Psoas muscle (tissue), 8 donors: Measurements from ENCODE around the gene CEP85L. TPM values are rescaled to one million over a fixed set of nuclear protein-coding genes. Genes with fewer than 3 reads are reported as not detected.

ENCODE experiments used
- ATAC-seq, 4 donors: fragments of 200-7000 bp; cut with Tn5 transposase; one replicate each; pipeline ENCODE4 v1.9.1; 2020; ENCODE audit warnings: moderate library complexity in 3 of 4, mild to moderate bottlenecking in 2 of 4
- DNase-seq, 2 donors: peaks; one replicate each; pipeline ENCODE4 v3.0.0-alpha.2; 2020
- H3K27ac ChIP-seq: fragments of 200-600 bp; one replicate; pipeline ENCODE4 v1.8.0; 2022
- H3K27me3 ChIP-seq, 3 donors: fragments of 200-600 bp in 1 of 3; one replicate each; pipeline versions ENCODE4 v1.6.1 to v1.8.0; 2013 to 2022; ENCODE audit warnings: low read length in 2 of 3, mild to moderate bottlenecking in 2 of 3, moderate library complexity in 1 of 3; ENCODE audit not compliant: insufficient read depth in 3 of 3
- H3K36me3 ChIP-seq, 2 donors: fragments of 200-600 bp in 1 of 2; one replicate each; pipeline versions ENCODE4 v1.6.1 to v1.8.0; 2013 to 2022; ENCODE audit warnings: low read depth in 1 of 2, mild to moderate bottlenecking in 1 of 2, moderate library complexity in 1 of 2; ENCODE audit not compliant: insufficient read depth in 1 of 2
- H3K4me1 ChIP-seq: fragments of 200-600 bp; one replicate; pipeline ENCODE4 v1.8.0; 2022
- H3K4me3 ChIP-seq: fragments of 200-600 bp; one replicate; pipeline ENCODE4 v1.8.0; 2022; ENCODE audit warnings: mild to moderate bottlenecking
- H3K9me3 ChIP-seq: fragments of 200-600 bp; one replicate; pipeline ENCODE4 v1.8.0; 2022
- WGBS, 3 donors: extraction: QIAGEN DNeasy Blood & Tissue Kit; methylation state at CpG; one replicate each; pipeline versions ENCODE4 v1.1.6 to v1.1.7; 2013; 5-methylcytosine and 5-hydroxymethylcytosine counted together
- intact Hi-C, 2 donors: fragments of 100-400 bp; cut with DNase I; formaldehyde crosslinking; loops; one replicate each; pipeline versions ENCODE4 v1.11.0 to v1.14.2; 2022
- polyA plus RNA-seq, 3 donors: library from polyadenylated mRNA; stranded (reverse); fragments of 200-250 nt; gene quantifications; one replicate each; pipeline ENCODE4 v1.2.3, GENCODE V29; 2013
- total RNA-seq, 4 donors: library from RNA; stranded (reverse); fragmentation: NEBNext Ultra II Directional in 2 of 4; extraction: Animal tissue kit (Norgen Biotek cat#: 25700) in 2 of 4; gene quantifications; one replicate each; pipeline versions ENCODE4 v1.2.1 to v1.2.4, GENCODE V29; 2021 to 2023
- TF ChIP-seq, protein P1 (sequence below): fragments of 200-600 bp; IDR thresholded peaks from one replicate; pipeline ENCODE4 v1.8.0; 2022; ENCODE audit warnings: antibody characterized with exemption
- donor health status: healthy with polysubstance abuse.
- donor health status: DM: no; HTN: no; CAD: no; lungs with moderate emphysema.
- donor health status: Bipolar disorder and iron deficiency.
- donor health status: healthy.
- donor health status: DM: yes; HTN: yes; CAD: no.
- donor health status: DM: no; HTN: no; CAD: no.
- donor health status: DM: no; HTN: no; CAD: no.
- donor health status: DM: yes; HTN: yes; CAD: no.

Gene CEP85L
- total and polyA plus RNA-seq, 7 donors, result 2.3 to 25.1 (median 18.9) TPM

- 90 to 99% (median 94%) methylated on average over 2 of the region's 2 CpGs for WGBS, 3 donors
- peaks cover 6% of the 10 kb centered on the region for H3K9me3 ChIP-seq
- intact Hi-C loops, result no loop called here
- no peaks in the 10 kb centered on the region for H3K36me3 ChIP-seq
- DNase-seq (no peak), ATAC-seq (no peak)
- H3K4me3 ChIP-seq, result no peak overlapping the region
- TF ChIP-seq, protein P1, sequence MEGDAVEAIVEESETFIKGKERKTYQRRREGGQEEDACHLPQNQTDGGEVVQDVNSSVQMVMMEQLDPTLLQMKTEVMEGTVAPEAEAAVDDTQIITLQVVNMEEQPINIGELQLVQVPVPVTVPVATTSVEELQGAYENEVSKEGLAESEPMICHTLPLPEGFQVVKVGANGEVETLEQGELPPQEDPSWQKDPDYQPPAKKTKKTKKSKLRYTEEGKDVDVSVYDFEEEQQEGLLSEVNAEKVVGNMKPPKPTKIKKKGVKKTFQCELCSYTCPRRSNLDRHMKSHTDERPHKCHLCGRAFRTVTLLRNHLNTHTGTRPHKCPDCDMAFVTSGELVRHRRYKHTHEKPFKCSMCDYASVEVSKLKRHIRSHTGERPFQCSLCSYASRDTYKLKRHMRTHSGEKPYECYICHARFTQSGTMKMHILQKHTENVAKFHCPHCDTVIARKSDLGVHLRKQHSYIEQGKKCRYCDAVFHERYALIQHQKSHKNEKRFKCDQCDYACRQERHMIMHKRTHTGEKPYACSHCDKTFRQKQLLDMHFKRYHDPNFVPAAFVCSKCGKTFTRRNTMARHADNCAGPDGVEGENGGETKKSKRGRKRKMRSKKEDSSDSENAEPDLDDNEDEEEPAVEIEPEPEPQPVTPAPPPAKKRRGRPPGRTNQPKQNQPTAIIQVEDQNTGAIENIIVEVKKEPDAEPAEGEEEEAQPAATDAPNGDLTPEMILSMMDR, result no peak
- H3K4me1 ChIP-seq, result peaks cover 45% of the 10 kb centered on the region
- no peaks in the 10 kb centered on the region for H3K27me3 ChIP-seq
- no peak overlapping the region for H3K27ac ChIP-seq
Measured at GRCh38 chr6:118530942-118531341, 120.4 kb downstream of the CEP85L start.

DNA sequence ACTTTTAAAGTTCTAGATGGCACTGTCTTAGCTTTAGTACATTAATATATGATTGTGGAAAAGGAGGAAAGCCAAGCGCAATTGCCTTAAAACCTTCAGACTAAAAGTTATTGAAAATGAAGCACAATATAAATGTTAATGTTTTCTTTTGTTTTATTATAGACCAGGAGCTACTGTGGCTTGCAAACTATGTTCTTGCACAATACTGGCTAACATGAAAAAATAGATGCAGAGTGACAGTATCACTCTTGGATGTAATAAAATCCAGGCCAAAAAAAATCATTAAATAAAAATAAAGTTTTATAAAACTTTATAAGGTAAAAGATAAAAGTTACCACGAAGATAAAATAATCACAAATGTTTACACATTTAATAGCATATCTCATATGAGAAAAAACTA is 121.6 kb downstream of the CEP85L start:
- H3K36me3 ChIP-seq, result no peaks in the 10 kb centered on the region
- peaks cover 6% of the 10 kb centered on the region for H3K9me3 ChIP-seq
- H3K4me1 ChIP-seq, result peaks cover 52% of the 10 kb centered on the region
- intact Hi-C loops, result no loop called here
- ATAC-seq (peak in 3 of 4 donors; percentile 28 to 67 (median 63)), DNase-seq (no peak)
- H3K4me3 ChIP-seq, result no peak overlapping the region
- H3K27ac ChIP-seq, result peak overlapping the region; percentile 28
- no peaks in the 10 kb centered on the region for H3K27me3 ChIP-seq
- WGBS, 3 donors, result 78 to 85% (median 80%) methylated on average over 2 of the region's 2 CpGs
- TF ChIP-seq, protein P1, result no peak

- Histone ChIP-seq H3K27ac (peak overlapping the region; percentile 66), H3K27me3 (no peaks in the 10 kb centered on the region), H3K9me3 (peaks cover 6% of the 10 kb centered on the region), H3K36me3 (peaks cover 0 to 5% of the 10 kb centered on the region in 2 donors), H3K4me1 (peaks cover 52% of the 10 kb centered on the region), H3K4me3 (peak overlapping the region; percentile 14)
- intact Hi-C loops, result no loop called here
- TF ChIP-seq, protein P1, result no peak
- ATAC-seq (peak in 1 of 4 donors; percentile 34), DNase-seq (no peak)
- WGBS, 3 donors, result 2 to 20% (median 10%) methylated on average over 1 of the region's 1 CpG
Measured at GRCh38 chr6:118528129-118528528, 123.3 kb downstream of the CEP85L start.

GRCh38 chr6:118525913-118526780 is 125.2 kb downstream of the CEP85L start:
- Histone ChIP-seq H3K27me3 (no peaks in the 10 kb centered on the region), H3K27ac (peak overlapping the region; percentile 51), H3K4me3 (no peak overlapping the region), H3K36me3 (peaks cover 0 to 5% of the 10 kb centered on the region in 2 donors), H3K4me1 (peaks cover 52% of the 10 kb centered on the region), H3K9me3 (peaks cover 4% of the 10 kb centered on the region)
- no peak for DNase-seq
- WGBS, 3 donors, result 87 to 89% (median 88%) methylated on average over 4 of the region's 4 CpGs
- peak in 3 of 4 donors; percentile 42 to 59 (median 51) for ATAC-seq
- intact Hi-C loops, result no loop called here
- TF ChIP-seq, protein P1, result no peak
